Measurements from ENCODE around the gene SEMA3B.

- TF ChIP-seq CTCF (IDR thresholded peaks at IDR 0.05) (peak in 1 of 6 experiments; percentile 20), POLR2A (IDR thresholded peaks at IDR 0.05) (no peak)
Measured at GRCh38 chr3:50242851-50243542, 25.9 kb upstream of the SEMA3B start.
